K562 (cell line): Measurements from ENCODE around the gene HNRNPLL. TPM values are rescaled to one million over a fixed set of nuclear protein-coding genes. Genes with fewer than 3 reads are reported as not detected.

Source experiments
- ADNP ChIP-seq: fragments of 200-800 bp; sonication (Bioruptor generic); IDR thresholded peaks from 2 replicates; pipeline ENCODE4 v1.6.1; 2016; ENCODE audit warnings: missing genetic modification characterization, missing compliant biosample characterization
- CHD7 ChIP-seq: fragments of 200-600 bp; sonication (generic); IDR thresholded peaks from one replicate; pipeline ENCODE4 v1.6.1; 2012; ENCODE audit warnings: mild to moderate bottlenecking, low read depth, low read length, inconsistent platforms
- E2F3 ChIP-seq: fragments of 250-450 bp; sonication (Bioruptor Pico); IDR thresholded peaks from 2 replicates; pipeline ENCODE4 v1.4.0; 2020; ENCODE audit warnings: mild to moderate bottlenecking
- JUNB ChIP-seq: fragments of 450-650 bp; formaldehyde crosslinking; conservative IDR thresholded peaks from 2 replicates; pipeline ENCODE4 v1.4.0; 2020; ENCODE audit warnings: mild to moderate bottlenecking
- MLLT1 ChIP-seq, 2 experiments: fragments of 450-650 bp; IDR thresholded peaks; 2 replicates each; pipeline ENCODE4 v1.6.1; 2016
- NUFIP1 ChIP-seq: fragments of 450-650 bp; IDR thresholded peaks from 2 replicates; pipeline ENCODE4 v1.6.1; 2018; ENCODE audit not compliant: partially characterized antibody
- PML ChIP-seq: IDR thresholded peaks from 2 replicates; pipeline ENCODE4 v1.6.1; 2012; ENCODE audit warnings: low read length, inconsistent platforms
- POLR2AphosphoS5 ChIP-seq: IDR thresholded peaks from 2 replicates; pipeline ENCODE4 v1.6.1; 2011; ENCODE audit warnings: mild to moderate bottlenecking, low read depth, low read length, moderate library complexity; ENCODE audit not compliant: control insufficient read depth, insufficient read depth
- RBM25 ChIP-seq: fragments of 200-400 bp; formaldehyde crosslinking; IDR thresholded peaks from 2 replicates; pipeline ENCODE4 v1.6.1; 2018; ENCODE audit warnings: low read length, low read depth, moderate library complexity; ENCODE audit not compliant: severe bottlenecking
- SMARCA4 ChIP-seq: fragments of 450-650 bp; IDR thresholded peaks from 2 replicates; pipeline ENCODE4 v1.6.1; 2016
- polyA plus RNA-seq, 8 experiments: library from polyadenylated mRNA; depleted of rRNA in 4 of 8; stranded (reverse) in 5 of 8; unstranded in 3 of 8; fragments of >200 nt; fragmentation: Nextera tagmentation in 2 of 8; fragmentation: Illumina TruSeq in 1 of 8; extraction: Ambion mirVana in 2 of 8; extraction: Trizol in 1 of 8; gene quantifications; 2 replicates each; pipeline versions ENCODE4 v1.2.1 to v1.2.3, GENCODE V29; 2011 to 2014; ENCODE audit warnings: inconsistent platforms in 1 of 8, missing spikeins in 1 of 8
- total RNA-seq, 7 experiments: library from RNA; depleted of rRNA in 6 of 7; stranded (reverse); fragments of >200 nt in 6 of 7; fragmentation: Illumina TruSeq in 2 of 7; extraction: Trizol in 2 of 7; gene quantifications; 2 replicates each; pipeline versions ENCODE4 v1.2.1 to v1.2.3, GENCODE V29; 2011 to 2021; ENCODE audit warnings: low replicate concordance in 1 of 7

HNRNPLL gene
- total and polyA plus RNA-seq, 9 of the 15 experiments (the other 6 are each of a cell fraction or from before 2014, with no cell fraction given), result 19.8 to 135 (median 57.8) TPM

- TF ChIP-seq CHD7 (no peak), MLLT1 (IDR thresholded peaks at IDR 0.05) (peak; percentile 29 to 48; a peak in 1 of 4 replicates), POLR2AphosphoS5 (peak; percentile 24; the same call in 1 of the 2 replicates), JUNB (0 out of 2 replicates have a peak, but pooled peaks have one; percentile 41), NUFIP1 (no peak), SMARCA4 (no peak), E2F3 (no peak), PML (0 out of 2 replicates have a peak, but pooled peaks have one; percentile 30), ADNP (tag) (no peak), RBM25 (no peak)
These were observed 4.3 kb downstream of the HNRNPLL start (continued) for GRCh38 chr2:38598200-38598990.
